ENCODE data around the gene SCUBE1.

GRCh38 chr22:43167001-43167589, 176.1 kb downstream of the SCUBE1 start:
- no peak for TF ChIP-seq CTCF (IDR thresholded peaks at IDR 0.05)
- no peak for TF ChIP-seq POLR2A (IDR thresholded peaks at IDR 0.05)
